GM08714 (cell line): ENCODE measurements around the gene FAM53B.

Experiments
- H3K4me3 ChIP-seq: fragments of 200-500 bp; sonication (Bioruptor generic); 2 replicates; pipeline ENCODE4 v1.5.1; 2014; ENCODE audit warnings: mild to moderate bottlenecking, low read length, inconsistent platforms
- ZNF274 ChIP-seq: IDR thresholded peaks from 2 replicates; pipeline ENCODE4 v1.6.1; 2012; ENCODE audit warnings: mild to moderate bottlenecking, low read depth, low read length

Gene FAM53B

DNA sequence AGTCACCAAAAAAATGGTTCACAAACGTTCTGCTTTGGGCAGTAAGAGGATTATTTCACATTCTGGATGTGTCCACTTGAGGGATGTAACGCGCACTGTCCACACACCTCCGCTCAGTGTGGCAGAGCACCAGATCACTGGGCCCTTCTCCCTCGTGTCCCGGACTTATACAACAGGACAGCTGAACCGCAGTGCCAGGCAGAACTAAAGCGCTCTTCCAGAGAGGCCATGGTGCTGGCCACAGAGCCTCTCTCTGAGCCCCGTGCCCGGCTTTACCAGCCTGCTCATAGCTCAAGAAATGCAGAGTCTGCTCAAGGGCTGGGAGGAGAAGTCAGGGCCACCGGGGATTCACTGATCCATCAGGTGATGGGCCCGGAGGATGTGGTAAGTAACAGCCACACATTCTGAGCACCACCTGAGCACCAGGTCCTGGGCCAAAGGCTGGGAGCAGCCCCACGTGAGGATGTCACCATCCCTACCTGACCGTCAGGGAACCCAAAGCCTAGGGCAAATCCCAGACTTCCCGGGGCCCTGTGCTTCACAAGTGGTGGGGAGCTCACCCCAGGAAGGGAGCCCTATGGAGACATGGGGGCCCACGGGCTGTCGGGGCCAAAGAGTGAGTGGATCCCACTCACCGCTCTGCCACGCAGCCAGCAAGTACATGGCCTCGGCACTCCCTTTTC lies 74.9 kb downstream of the FAM53B start:
- TF ChIP-seq ZNF274 = no peak
- H3K4me3 ChIP-seq = no peak overlapping the region

DNA sequence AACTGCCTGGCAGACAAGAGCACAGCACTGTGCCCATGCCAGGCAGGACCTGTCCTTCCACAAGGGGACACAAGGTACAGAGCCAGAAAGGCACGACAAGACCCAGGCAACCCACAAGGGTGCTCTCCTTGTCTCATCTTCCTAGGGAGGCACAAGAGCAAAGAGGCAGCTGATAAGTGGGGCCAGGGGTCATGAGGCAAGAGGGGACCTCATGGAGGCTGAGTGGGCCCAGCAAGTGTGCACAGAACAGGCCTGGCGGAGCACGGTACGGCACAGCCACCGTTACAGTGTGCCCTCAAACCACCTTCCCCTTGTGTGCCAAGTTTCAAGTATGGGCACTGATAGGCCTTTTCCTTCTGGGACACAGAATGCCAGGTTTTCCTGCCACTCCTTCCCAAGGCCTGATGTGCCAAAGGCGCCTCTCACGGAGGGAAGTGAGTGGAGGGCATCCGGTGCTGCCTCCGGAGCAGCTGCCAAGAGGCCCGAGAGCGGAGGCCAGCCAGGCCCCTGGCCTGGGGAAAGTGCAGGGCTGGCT lies 75.6 kb downstream of the FAM53B start:
- no peak for TF ChIP-seq ZNF274
- no peak overlapping the region for H3K4me3 ChIP-seq

DNA sequence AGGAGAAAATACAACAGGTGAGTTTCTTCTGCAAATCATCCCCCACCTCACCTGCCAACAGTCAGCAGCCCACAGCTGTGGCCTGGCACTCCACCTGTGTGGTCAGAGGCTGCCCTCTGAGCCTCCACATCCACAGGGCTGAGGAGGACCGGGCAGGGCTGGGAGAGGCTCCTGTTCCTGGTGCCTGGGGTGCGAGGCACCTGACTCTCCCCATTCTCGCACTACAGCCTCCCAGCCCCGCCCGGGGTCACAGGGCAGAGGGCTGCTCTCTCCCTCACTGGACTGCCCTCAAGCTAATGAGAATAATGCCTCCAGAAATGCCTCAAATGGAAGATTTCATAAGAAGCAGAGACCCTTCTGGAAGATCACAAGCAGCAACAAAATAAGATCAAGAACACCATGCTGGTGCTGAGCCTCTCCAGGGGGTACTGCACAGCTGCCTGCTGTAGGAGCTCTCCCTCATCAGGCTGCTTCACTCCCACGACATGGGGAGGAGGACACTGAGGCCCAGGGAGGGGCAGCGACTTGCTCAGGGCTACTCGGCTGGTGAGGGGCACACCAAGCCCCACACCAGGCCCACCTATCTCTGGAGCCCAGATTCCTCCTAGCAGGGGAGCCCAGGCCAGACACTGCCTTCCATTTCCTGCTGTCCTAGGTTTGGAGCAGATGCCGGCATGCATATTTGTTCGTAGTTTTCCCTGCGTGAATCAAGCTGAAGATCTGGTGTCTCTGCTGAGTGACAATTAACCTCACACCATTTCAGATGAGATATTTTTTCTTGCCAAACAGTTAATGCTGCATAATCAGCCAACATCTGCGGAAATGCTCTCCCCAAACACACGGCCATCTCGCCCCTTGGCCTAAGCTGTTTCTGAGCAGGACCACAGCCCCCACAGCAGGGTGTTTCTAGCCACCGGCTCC lies 76.5 kb downstream of the FAM53B start:
- TF ChIP-seq ZNF274 = no peak
- H3K4me3 ChIP-seq = no peak overlapping the region

DNA sequence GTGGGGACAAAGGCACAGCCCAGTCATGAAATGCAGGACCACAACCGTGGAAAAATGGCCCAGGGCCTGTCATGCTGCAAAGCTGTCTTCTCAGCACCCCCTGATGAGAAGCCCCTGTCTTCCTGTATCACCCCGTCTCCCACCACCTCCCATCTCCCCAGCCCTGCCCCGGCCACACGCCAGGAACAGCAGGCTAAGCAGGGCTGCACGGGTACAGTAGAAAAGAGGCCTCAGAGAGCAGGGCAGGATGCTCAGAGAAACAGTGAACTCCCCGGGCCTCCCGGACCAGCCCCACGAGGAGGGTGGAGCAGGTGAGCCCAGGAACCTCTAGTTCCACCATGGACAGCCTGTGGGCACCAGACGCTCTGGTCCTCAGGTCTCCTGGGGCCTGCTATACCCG lies 77.7 kb downstream of the FAM53B start:
- TF ChIP-seq ZNF274 = no peak
- no peak overlapping the region for H3K4me3 ChIP-seq

DNA sequence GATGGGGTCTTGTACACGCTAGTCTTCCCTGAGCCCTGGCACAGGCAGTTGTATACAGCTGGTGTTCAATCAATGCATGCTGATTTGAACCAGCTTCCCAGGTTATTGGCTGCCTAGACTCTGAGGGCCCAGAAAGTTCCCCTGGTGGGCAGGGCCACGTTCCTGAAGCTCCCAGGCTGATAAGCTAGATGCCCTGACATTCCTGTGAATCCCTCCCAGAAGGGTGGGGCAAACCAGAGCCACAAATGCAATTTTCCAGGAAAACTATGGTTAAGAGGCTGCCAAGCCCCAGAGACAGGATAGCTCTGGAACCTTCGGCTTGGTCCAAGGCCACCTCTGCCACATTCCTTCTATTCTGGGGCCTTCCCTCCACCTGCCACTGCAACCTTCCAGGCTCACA lies 78.2 kb downstream of the FAM53B start:
- no peak for TF ChIP-seq ZNF274
- no peak overlapping the region for H3K4me3 ChIP-seq

DNA sequence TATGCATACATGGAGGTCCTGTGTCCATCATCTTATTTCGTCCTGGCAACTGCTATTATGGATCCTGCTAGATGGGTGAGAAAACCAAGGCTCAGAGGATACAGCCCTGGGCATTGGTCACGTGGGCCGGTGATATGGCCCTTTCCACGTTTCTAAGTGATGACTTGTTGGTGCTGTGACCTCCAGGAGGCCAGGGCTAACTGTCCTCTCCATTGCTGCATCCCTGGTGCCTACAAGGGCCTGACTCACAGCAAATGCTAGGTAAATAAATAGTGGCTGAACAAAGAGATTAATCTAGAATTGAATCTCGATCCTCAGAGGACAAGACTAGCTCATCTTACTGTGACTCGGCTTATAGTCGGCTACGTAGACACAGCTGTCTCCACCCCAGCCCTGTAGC lies 78.6 kb downstream of the FAM53B start:
- TF ChIP-seq ZNF274 = no peak
- H3K4me3 ChIP-seq = no peak overlapping the region

DNA sequence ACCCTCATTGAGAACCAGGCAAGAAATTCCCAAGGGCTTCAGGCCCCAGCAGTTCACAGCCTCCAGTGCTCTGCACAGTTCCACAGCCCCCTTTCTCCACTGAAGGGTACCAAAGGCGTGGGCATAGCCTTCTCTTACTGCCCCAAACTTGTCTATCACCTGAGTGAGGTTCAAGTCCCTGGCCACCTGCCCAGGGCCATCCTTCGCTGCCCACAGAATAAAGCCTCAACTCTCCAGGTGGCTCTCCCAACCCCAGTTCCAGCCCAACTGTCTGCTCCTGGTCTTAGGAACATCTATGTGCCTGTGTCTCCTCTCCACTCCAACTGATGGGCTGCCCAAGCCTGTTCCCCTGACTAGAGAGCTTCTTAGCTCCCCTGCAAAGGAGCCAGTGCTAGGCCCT lies 79.1 kb downstream of the FAM53B start:
- no peak for TF ChIP-seq ZNF274
- no peak overlapping the region for H3K4me3 ChIP-seq

DNA sequence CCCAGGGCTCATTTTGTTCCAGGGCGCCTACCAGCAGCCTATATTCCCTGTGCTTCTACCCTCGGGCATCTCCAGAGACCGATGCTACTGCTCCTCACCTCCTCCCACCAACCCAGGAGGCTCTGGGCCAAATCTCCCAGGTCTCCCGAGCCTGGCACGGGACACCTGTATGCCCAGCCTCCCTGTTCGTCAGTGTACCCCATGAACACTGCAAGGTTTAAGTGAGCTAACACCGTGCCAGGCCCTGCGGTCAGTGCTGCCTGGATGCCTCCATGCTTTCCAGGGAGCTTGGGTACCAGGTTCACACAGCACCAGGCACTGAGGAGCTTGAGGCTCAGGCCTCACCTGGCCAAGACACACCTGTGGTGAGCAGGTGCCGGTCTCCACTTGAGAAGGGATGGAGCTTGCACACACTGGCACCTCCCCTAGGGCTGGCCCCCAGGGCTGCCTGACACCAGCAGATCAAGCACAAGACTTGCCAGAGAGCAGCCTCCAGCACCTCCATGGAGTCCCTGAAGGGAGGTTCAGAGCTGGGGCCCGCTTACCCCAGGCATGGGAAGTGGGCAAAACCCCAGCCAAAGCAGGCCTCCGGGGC lies 80.3 kb downstream of the FAM53B start:
- no peak for TF ChIP-seq ZNF274

DNA sequence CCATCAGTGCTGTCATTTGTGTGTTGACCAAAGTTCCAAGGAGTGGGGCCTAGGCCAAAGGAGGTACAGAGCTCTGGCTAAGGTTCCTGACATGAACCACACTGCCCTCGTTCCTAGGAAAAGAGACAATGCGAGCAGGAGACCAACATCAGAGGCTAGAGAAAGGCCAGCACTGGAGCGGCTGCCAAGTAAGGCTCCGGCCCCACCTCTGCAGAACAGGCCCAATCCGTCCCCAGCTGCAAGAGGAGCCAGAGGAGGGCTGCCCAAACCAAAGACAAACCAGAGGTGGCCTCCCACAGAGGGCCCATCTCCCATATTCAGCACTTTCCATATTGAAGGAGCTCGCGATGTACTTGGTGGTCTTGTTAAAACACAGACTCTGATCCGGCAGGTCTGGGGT lies 81.0 kb downstream of the FAM53B start:
- no peak overlapping the region for H3K4me3 ChIP-seq
- TF ChIP-seq ZNF274 = no peak

More for the DNA sequence above, 80.3 kb downstream of the FAM53B start:
- no peak overlapping the region for H3K4me3 ChIP-seq

DNA sequence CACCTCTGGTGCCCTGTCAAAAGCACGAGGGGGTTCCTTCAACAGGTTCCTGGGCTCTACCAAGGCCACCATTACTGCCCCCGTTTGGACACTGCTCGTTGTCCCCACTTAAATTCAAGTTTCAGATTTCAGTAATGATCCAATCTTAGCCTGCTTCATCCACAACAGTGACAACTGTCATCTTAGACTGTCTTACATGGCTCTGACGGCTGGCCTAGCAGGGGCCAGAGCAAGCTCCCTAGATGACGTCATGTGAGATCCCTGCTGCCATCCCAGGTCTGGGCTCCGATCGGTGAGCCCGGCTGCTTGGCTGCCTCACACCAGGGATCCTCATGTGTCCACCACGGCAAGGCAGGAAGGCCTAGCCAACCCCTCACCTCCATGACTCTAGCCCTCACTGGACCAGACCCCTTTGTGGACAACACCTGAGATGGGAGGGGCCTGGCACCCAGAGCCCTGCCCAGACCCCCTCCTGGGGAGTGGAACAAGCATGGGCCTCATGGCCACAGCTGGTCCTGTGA lies 82.5 kb downstream of the FAM53B start:
- no peak overlapping the region for H3K4me3 ChIP-seq
- no peak for TF ChIP-seq ZNF274

DNA sequence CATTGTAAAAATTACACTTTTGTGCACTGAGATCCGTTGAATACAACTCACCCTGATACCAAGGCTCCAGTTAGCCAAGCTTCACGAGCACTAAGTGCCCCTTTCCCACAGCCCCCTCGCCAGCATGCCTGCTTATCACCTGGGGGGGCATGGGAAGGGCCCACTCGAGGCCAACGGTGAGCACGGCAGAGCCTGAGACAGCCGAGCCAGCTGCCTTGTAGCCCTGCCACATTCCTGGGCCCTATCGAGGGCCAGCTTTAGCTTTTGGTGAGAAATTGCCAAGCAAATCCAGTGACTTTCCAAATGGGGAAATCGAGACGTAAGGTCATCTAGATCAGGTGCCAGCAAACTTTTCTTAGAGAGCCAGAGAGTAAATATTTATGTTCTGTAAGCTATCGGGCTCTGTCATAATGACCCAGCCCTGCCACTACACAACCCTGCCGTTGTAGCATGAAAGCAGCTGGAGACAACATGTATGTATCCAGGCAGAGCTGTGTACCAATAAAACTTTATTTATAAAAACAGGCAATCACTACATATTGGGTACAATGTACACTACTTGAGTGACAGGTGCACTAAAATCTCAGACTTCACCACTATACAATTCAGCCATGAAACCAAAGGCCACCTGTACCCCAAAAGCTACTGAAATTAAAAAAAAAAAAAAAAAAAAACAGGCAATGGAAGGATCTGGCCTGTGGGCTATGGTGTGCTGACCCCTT lies 83.6 kb downstream of the FAM53B start:
- H3K4me3 ChIP-seq = no peak overlapping the region
- no peak for TF ChIP-seq ZNF274

DNA sequence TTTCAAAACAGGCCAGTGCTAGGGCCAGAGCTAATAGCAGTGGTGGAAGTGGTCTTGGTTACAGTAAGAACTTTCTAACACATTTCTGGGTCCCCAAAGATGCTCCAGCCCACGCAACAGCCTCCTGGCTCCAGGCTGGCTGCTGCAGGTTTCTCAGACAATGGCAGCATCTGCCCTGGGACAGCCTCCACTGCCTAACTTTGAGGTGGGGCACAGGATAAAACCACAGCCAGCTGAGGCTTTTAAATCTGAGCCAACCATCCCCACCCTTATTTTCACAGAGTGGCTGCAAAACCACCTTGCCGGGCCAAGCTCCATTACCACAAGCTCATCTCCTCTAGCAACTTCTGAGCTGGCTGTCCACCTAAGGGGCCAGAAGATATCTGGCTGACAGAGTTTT lies 84.8 kb downstream of the FAM53B start:
- no peak for TF ChIP-seq ZNF274
- no peak overlapping the region for H3K4me3 ChIP-seq

DNA sequence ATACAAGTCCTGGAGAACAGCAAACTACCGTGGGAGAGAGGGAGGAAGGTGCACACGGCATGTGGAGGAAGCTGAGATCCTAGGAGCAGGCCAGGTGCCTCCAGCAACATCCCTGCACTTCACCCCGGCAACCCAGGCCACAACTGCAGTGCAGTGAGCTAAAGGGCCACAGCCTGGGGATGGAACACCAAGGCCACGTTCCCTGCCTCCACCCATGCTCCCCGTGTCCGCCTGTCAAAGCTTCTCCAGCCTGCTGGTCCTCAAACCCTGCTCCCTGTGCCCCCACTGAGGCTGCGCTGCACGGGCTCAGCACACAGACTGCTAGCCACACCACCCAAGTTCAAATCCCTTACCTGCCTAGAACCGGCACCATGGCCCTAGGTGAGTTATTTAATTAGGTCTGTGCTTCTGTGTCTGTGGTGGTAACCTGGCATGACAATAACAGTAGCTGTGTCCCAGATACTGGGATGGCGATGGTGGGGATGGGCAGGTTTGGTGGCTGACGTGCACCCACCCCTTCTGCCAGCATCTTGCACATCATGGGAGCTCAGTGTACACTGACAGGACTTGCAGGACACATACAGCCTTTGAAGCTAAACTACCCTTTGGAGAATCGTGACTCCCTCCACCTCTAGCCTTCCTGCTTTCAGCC lies 85.5 kb downstream of the FAM53B start:
- H3K4me3 ChIP-seq = no peak overlapping the region
- TF ChIP-seq ZNF274 = no peak
